Daoy (cell line): ENCODE measurements around the gene ARID5B. TPM values are rescaled to one million over a fixed set of nuclear protein-coding genes. Genes with fewer than 3 reads are reported as not detected.
A peak's percentile ranks its signal among the peaks of the same experiment; 100 is the strongest.
"Not testable (repeated sequence)": the region's sequence is repeated elsewhere in the genome, so short reads cannot be mapped to it uniquely, and the experiment has no call there.

Experiments
- DNase-seq: peaks from one replicate; pipeline ENCODE4 v3.0.0-alpha.2; 2015; ENCODE audit warnings: low read depth
- total RNA-seq: library from RNA; depleted of rRNA; stranded (reverse); fragments of >200 nt; shearing (Covaris generic); gene quantifications from 2 replicates; pipeline ENCODE4 v1.2.3, GENCODE V29; 2014; rRNA removed

The ARID5B gene, protein sequence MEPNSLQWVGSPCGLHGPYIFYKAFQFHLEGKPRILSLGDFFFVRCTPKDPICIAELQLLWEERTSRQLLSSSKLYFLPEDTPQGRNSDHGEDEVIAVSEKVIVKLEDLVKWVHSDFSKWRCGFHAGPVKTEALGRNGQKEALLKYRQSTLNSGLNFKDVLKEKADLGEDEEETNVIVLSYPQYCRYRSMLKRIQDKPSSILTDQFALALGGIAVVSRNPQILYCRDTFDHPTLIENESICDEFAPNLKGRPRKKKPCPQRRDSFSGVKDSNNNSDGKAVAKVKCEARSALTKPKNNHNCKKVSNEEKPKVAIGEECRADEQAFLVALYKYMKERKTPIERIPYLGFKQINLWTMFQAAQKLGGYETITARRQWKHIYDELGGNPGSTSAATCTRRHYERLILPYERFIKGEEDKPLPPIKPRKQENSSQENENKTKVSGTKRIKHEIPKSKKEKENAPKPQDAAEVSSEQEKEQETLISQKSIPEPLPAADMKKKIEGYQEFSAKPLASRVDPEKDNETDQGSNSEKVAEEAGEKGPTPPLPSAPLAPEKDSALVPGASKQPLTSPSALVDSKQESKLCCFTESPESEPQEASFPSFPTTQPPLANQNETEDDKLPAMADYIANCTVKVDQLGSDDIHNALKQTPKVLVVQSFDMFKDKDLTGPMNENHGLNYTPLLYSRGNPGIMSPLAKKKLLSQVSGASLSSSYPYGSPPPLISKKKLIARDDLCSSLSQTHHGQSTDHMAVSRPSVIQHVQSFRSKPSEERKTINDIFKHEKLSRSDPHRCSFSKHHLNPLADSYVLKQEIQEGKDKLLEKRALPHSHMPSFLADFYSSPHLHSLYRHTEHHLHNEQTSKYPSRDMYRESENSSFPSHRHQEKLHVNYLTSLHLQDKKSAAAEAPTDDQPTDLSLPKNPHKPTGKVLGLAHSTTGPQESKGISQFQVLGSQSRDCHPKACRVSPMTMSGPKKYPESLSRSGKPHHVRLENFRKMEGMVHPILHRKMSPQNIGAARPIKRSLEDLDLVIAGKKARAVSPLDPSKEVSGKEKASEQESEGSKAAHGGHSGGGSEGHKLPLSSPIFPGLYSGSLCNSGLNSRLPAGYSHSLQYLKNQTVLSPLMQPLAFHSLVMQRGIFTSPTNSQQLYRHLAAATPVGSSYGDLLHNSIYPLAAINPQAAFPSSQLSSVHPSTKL
- total RNA-seq = 4.7 and 5.0 TPM in 2 replicates

DNA sequence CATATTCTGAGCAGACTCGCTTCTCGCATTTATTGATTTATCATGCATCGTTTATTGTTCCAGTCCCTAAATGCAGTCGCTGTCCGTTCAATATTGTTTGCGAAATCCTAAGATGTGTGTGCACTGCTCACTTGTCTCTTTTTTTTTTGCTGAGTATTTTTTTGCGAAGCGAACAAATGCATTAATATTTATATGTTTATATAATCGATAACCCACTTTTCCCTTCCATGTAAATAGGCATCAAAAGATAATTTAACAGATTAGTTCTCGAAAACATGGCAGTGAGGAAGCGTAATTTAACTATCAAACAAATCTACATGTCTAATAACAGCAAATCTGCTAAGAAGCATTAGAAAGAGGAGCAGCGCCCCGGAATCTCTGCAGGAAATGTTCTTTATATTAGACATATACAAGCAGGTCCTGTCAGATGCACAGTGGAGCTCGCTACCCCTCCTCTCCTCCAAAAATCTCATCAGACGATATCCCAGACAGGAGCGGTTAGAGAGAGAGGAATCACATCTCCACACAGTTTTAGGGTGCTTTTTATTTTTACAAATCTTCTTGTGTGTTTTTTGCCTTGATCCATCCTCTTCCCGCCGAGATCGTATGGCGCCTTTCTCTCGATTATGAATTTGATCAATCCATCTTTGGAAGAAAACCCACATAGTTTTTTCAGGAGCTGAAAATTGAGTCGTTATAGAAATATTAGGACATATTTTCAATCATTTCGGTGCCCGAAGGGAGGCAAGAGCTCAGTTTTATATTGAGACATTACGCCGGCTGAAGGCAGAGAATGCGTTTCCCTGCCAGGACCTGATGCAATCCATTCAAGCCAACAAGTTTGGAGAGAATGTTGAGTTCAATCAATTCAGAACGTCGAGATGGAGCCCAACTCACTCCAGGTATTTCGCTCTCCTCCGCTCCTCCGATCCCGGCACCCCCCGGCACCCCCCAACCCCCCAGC lies at the start of gene ARID5B:
TSS of gene ARID5B (plus strand) at position 871 of the 964 bp plus-strand sequence. CDS start at position 882, 11 bp downstream.
- peak; percentile 61 for DNase-seq

DNA sequence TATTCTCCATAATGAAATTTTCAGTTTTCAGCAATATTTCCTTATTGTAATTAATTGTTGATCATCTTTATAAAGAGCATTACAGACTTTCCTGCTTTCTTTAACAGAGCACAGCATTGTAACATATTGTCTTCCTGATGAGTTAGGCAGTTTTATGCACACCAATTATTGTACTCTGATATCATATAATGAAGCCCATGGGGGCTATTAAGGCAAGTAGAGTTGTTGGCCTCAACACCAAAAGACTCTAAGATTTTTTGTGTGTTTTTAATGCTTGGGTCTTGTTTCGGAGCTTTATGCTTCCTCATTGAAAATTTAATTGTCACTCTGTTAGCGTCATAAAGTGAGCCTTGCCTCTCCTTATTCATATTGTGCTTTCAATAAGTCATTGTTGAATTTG lies 49.2 kb upstream of the ARID5B start:
- DNase-seq = no peak

DNA sequence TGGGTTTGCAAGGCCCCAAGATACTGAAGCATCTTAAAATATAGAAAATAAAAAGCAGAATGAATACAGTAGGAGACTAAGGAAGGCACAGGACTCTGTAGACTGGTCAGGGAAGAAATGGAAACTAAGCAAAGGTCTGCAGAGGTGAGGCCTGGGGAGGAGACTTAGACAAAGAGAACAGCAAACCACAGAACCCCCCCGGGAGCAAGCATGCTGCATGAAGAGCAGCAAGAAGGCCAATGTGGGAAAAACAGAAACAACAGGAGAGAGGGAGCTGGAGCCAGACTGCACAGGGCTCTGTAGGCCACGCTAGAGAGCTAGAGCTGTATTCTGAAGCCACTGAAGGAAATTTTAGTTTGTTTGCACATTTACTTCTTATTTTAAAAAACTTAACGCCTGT lies 45.7 kb upstream of the ARID5B start:
- no peak for DNase-seq

DNA sequence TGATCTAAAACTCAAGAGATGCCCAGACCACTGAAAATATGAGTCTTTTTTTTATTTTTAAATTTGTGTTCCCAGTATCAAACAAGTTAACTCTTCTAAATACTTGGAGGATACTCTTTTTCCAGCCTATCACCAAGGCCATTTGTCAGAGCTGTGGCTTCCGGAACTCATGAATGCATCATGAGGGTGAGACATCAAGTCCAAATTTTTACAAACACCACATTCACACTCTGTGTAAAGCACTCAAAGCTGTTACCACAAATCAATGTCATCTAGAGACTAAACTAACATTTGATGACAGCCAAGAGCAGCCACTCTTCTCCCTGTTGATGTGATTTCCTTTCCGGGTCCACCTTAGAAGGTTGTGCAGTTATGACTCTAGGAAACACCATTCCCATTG lies 43.8 kb upstream of the ARID5B start:
- DNase-seq = no peak

DNA sequence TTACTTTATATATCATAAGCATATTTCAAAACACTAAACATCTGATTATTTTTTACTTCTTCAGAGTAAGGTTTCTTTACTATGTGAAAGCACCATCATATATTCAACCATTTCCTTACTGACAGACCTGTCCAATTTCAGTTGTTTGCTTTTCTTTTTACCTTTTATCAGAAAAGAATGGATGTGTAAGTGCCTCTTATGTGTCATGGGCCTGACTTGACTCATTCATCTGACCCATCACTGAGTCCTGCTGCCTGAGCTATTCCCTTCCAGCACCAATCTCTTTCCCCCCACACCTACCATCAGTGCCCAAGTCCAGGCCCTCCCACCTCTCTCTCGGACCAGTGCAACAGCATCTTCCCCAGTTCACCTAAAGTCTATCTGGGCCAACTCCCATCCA lies 41.7 kb upstream of the ARID5B start:
- no peak for DNase-seq

DNA sequence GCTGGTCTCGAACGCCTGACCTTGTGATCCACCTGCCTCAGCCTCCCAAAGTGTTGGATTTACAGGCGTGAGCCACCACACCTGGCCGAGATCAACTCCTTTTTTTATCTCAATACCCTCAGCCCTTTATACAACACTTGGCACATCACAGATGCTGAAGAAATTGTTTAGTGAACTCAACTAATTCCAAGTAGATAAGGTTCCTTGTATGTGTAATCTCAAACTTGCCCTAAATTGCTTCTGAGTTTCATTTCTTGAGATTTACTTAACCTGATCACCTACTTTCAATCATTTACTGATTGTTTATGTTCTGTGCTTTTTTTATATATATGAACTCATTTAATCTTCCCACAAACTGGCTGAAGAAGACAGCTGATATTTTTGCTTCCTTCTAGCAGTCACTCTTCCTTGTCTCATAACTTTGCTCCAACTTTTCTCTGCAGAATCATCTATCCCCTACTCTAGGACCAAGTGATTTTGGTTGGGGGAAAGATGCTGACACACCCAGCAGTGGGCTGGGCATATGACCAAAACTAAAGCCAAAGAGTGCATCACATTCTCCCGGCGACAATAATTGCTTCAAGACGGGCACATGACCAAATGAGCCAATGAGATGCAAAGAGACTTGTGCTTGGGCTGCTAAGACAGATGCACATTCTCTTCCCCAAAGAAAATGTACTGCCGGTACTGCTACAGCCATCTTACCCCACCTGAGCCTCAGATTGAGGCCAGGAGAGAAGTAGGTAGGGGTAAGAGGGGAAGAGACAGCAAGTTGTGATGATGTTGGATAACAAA lies 40.3 kb upstream of the ARID5B start:
- no peak for DNase-seq

DNA sequence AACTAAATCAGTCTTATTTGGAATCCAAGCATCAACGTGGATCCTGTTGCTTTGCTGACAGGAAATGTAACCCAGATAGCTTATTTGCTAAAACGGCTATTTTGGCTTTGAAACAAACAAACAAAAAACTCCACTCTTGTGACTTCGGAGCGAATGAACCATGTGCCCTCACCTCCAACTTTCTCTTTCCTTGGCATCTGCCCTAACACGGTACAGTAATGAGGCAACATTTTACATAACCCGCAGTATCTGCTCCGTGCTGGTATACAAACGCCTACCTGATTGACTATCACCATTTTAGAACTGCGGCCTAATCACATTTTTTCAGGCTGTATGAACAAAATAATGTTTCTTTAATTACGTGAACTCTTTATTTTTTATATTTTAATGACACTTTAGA lies 37.5 kb upstream of the ARID5B start:
- DNase-seq = no peak

DNA sequence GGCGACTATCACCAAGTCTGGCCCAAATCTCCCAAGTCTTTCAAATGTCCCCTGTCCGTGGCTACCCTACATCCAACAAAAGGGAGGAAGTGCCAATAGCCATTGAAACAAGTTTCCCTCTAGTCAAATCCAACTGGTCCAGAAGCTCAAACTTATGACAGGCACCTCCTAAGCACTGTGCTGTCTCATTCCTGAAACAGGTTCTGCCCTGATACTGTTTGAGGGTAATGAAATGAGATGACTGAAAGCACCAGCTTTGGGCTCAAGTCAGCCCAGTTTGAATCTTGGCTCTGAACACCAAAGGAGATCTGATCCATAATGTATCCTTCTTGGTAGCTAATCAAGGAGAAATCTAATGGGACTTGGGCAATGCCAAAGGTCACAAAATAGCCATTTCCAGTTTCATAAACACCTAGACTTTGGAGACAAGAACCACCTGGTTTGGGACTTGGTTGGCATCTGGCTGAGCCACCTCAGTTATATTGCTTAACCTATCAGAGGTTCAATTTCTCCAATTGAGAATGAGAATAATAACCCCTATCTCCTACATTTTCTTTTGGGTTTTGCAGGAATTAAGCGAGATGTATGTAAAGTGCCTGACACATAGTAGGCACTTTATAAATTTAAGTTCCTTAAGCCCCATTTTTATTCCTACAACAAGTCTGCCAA lies 34.7 kb upstream of the ARID5B start:
- no peak for DNase-seq

DNA sequence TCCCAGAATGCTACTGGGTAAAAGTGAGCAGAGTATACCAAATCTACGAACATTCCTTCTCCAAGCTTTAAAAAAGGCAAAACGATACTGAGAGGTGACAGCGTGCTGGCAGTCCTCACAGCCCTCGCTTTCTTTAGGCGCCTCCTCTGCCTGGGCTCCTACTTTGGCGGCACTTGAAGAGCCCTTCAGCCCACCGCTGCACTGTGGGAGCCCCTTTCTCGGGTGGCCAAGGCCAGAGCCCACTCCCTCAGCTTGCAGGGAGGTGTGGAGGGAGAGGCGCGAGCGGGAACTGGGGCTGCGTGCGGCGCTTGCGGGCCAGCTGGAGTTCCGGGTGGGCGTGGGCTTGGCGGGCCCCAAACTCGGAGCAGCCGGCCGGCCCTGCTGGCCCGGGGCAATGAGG lies 34.1 kb upstream of the ARID5B start:
- not testable (repeated sequence) for DNase-seq

DNA sequence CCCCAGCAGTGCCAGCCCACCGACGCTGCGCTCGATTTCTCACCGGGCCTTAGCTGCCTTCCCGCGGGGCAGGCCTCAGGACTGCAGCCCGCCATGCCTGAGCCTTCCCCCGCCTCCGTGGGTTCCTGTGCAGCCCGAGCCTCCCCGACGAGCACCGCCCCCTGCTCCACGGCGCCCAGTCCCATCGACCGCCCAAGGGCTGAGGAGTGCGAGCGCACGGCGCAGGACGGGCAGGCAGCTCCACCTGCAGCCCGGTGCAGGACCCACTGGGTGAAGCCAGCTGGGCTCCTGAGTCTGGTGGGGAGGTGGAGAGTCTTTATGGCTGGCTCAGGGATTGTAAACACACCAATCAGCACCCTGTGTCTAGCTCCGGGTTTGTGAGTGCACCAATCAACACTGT lies 33.7 kb upstream of the ARID5B start:
- not testable (repeated sequence) for DNase-seq

DNA sequence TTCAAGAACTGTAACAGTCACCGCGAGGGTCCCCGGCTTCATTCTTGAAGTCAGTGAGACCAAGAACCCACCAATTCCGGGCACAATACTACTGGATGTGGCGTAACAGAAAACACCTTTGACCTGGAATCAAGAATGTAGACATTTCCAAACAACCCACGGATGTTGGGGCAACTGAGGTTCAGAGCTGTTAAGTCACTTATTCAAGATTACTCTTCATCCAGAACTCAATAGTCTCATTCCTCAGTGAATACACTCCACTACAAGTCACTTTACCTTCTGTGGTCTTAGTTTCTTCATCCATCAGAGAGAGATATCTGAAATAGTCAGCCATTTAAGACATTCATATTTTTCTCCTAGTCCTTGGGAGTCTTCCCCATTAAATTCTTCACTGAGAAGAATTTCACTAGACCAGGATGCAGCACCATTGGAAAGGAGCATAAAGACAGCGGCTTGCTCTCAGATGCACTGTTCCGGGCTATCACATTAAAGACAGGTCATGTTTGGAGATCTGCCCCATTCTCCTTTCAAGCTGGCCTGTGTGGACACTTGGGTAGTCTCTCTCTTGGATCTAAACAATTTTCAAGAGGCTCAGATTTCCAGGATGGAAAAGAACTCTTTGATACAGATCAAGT lies 32.3 kb upstream of the ARID5B start:
- DNase-seq = no peak

DNA sequence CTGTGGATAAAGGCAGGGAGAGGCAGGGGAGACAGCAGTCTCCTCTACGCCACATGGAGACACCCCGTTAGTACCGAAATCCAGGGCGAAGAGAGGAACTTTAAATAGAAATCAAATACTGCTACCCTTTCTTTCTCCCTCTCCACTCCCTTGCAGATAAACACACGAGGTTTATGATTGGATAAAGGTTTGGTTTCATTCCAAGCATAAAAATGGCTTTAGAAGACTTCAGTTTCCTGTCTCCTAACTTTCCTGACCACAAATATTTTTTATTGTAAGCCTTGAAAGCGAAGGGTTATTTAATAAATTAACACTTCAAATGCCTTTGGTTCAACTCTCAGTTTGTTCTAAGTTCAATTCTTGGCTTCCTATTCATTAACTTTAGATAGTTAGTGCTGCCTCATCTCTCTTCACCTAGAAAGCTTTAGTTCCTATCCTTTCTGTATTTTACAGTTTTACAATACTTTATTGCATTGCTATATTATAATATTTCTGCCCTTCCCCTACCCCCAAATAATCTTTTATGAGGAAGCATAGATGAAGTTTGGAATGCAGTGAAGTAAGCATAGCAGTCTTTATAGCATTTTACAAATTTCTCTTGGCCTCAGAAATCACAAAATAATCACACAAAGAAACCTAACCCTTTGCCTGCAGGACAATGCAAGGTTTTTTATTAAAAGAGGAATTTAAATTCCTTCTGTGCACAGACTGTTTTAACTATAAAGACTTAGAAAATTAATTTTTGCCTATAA lies 31.5 kb upstream of the ARID5B start:
- DNase-seq = no peak

DNA sequence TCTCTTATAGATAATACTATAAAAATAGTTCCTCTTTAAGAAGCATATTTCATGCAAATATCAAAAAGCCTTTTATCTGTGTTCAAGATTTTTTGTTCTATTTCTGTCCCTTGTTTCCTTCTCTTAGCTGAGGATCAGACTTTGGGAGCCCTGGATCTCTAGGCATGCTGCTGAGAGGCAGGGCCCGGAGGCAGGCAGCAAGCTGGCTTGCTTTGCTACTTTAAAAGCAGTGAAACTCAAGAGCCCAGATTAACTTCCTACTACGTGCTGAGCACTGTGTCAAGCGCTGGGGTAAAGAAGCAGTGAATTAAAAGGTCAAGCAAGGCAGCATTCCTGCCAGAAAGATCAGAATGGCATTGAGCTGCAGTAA lies 31.0 kb upstream of the ARID5B start:
- DNase-seq = no peak

DNA sequence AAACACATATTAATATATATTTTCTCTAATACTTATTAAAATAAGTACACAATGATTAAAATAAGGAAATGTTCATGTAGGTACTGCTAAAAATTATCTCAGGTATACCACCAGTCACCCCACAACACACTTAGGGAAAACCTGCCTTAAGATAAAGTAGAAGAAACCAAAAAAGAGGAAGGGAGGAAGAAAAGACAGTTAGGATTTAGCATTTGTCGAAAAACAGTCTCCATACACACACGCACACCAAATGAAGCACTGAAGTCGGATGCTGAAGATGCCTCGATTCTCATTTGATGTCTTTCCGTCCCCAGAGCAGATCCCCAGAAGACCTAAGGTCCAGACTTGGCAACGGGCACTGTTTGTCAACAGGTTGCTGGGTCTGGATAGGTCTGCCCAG lies 30.0 kb upstream of the ARID5B start:
- no peak for DNase-seq

DNA sequence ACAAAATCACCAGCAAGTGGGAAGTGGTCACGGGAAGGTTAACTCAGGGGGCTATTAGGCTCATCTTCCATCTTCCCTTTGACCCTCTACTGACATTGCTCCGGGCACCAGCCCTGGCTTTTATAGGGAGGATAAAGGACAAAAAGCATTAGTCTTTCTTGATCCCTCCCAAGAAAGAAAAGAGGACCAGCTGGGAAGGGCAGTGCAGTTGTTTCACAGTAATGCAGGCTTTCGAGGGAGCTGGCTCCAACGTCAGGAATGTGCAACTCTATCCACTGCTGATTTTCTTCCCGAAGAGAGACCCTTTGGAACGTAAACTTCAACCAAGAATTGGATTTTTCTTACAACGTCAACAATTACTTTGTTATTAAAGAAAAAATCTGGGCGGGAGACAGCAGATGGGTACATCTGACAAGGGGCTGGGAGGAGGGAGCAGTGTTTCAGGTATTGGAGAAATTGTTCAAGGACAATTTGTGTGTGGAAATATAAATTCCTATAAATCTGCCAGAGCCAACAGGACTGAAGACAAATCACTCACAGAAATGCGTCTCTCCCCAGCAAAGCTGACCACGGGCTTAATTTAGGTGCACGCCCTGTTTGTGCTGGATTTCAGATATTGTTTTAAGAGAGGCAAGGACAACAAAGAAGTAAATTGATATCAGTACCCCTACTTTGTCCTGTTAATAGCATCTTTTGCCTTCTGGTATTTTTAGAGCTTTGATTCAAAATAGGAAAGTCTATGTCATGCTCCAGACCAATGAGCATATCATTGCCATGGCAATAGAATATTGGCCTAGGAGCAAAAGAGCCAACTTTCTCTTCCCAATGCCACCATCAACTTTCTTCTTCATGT lies 23.4 kb upstream of the ARID5B start:
- no peak for DNase-seq

DNA sequence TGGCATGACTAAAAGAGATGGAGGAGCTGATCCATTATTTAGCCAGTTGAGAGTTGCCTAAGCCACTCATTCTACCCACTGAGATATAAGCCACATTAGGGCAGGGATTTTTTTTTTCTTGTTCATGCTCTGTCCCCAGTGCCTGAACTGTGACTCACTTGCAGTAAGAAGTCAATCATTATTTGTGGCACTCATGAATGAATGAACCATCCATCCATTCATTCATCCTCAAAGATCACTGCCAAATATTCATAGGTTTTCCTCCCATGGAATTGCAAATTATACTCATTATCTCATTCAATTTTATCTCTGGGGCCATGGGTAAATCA lies 22.8 kb upstream of the ARID5B start:
- no peak for DNase-seq

DNA sequence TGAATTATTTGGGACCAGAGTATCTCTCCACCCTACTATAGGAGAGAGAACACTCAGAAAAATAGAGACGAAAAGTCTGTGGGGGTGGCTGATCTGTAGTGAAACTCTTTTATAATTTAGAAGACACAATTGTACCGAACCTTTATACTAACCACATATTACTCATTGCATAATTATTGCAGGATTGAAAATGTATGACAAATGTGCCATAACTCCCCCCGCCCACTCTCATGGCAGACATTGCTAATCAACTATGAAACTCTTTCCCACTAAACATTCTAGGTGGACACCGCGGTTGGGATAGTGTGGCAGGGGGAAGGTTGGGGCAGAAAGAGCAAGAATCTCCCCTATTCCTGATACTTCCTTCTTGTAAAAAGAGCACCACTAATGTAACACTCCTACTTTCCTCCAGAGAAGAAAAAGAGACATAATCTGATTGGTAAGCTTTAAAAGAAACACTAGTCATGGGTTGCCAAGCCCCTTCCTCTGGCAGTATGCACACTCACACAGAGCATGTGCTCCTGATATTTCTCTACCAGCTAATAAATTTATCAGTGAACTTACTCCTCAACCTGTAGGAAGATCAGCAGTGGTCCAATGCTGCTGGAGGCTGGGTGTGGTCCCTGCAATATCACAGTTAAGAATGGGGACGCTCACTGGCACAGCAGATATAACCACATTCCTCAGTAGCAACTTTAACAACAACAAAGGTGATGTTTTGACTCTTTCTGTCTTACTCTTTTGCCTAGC lies 18.7 kb upstream of the ARID5B start:
- no peak for DNase-seq
